GDM1 (cell line): ENCODE results near the gene CPS1.

Source experiments
- DNase-seq: peaks from one replicate; lab custom pipeline; 2025; lab: John Stamatoyannopoulos, UW

The CPS1 gene

DNA sequence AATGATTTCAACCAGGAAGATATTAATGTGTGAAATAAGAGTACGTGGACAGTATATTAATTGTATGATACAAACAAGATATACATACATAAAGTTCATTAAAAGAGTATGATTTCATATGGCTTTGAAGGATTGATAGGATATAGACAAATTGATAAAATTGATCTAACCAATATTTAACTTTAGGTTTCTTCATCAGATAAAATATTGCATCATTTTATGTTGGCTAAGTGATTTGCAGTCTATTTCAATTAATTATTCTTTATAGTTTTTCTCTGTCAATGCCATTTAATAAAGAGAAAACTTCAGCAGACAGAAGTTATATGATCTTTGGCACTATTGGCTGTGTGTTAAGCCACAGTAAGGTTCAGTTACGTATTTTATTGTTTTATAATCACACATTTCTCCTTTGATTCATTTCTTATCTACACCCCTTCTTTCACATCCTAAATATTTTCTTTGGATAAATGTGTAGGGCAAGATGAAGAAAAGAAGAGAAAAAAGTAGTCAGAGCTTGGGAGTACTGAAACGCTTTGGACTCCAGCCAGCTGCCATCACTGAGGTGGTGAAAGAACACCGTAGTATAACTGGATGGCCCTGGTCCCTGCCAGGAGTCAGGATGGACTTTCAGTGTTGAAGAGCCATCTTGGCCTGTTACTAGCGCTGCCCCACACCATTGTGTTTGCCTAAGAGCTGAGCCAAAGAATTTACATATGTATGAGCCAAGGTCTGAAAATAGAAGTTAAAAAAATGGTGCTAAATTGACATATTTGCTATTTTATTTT lies 9.8 kb upstream of the CPS1 start:
- no peak for DNase-seq

GRCh38 chr2:210548031-210548430 lies 8.4 kb upstream of the CPS1 start:
- no peak for DNase-seq

GRCh38 chr2:210548878-210549384 lies 7.5 kb upstream of the CPS1 start:
- DNase-seq, result no peak

DNA sequence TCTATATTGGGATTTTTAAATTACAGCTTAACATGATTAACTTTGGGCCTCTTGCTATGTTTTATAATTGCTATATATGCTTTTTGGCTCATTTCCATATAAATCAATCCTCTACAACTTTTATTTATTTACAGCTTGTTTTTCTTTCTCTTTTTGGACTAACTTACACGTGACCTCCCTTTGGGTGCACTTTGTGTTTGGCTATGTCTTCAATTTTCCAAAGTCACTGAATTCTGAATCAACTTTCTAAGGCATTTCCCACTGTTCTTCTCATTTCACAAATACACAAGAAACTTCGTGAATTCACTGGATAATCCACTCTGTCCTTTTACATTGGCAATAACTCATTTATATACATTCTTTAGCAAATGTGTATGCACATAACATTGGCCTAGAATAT lies 5.4 kb upstream of the CPS1 start:
- DNase-seq, result no peak

DNA sequence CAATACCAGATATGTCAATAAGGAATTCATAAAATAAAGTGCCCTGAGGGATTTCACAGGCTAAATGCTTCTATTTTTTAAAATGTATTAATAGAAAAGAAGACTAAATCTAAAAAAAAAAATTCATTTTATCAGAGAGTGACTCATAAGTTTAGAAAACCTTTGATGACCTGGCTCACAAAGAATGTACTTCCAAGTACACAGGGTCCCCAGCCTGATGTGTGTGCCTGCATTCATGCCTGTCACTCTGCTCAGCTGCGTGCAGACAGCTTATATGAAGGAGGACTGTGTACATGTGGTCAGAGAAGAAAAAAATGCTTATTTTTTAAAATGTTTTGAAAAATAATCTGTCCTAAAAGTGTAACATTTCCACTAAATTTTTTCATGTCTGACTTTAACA lies 3.0 kb upstream of the CPS1 start:
- no peak for DNase-seq

GRCh38 chr2:210555555-210555954 lies 844 bp upstream of the CPS1 start:
- DNase-seq, result no peak

DNA sequence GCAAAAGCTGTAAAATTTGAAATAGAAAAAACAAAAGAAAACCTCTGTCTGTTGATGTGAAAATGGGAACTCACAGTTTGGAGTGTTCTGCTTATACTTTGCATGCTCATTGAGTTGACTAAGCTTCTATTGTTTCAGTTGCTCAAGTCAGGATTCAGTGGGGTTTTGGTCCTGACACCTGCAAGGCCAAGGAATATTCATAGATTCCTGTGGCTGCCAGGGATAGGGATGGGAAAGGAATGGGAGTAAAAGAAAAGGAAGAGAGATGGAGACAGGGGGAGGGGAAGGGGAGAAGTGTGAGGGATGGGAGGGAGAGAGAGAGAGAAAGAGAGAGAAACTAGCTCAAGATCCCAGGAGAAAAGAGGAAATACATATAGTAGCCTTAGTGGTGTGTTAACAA lies 1.3 kb downstream of the CPS1 start:
- no peak for DNase-seq

- no peak for DNase-seq
Observed at GRCh38 chr2:210558708-210559107, 2.3 kb downstream of the CPS1 start.

- DNase-seq, result no peak
Observed at GRCh38 chr2:210559182-210559581, 2.8 kb downstream of the CPS1 start.

- no peak for DNase-seq
Observed at GRCh38 chr2:210561475-210561874, 5.1 kb downstream of the CPS1 start.

DNA sequence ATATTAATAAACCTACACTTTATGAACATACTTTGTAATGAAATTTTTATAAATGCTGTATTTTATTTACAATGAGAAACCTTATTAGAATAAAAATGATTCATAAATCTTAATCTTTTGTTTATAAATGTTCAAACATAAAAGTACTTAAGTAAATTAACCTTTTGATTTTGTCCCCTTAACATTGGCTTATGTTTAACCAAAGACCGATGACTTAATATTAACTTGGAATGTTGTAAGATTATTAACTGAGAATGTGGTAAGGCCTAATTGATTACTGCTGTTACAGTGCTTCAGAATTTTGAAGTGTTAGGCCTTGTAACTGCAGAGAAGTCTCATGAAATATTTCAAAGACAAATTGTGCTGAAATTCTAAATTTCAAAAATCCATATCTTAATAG lies 5.7 kb downstream of the CPS1 start:
- no peak for DNase-seq

GRCh38 chr2:210562502-210563080 lies 6.2 kb downstream of the CPS1 start:
- DNase-seq, result no peak

- no peak for DNase-seq
Observed at GRCh38 chr2:210567279-210567678, 10.9 kb downstream of the CPS1 start.

- DNase-seq, result no peak
Observed at GRCh38 chr2:210568108-210568507, 11.7 kb downstream of the CPS1 start.

DNA sequence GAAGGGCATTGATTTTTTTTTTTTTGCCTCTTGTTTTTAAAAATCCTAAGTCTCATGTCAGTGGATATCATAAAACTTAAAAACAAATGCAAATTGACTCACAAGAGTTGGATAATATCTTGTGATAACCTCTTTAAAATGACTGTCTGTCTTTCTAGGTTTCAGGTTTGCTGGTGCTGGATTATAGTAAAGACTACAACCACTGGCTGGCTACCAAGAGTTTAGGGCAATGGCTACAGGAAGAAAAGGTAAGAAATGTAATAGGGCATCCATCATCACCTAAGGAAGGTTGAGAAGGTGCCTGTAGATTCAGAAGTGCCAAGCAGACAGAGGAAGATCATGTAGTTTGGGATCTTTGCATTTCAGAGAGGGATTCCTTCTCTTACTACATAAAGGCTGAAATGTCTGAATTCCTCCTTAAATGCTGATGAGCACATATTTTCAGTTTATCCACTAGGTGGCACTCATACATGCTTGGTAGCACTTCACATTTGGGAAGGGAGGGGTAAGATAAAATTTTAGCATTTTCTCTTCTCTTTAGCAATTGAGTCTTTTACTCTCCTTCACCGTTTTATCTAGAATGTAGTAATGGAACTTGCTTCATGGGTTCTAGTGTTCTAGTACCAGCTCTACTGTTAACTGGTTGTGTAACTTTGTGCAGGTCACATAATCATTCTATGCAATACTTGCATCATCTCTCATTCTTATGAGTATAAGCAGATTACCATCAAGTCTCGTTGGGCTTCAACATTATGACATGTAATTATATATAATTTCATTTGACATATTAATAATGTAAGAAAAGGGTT lies 21.1 kb downstream of the CPS1 start:
- DNase-seq, result peak; percentile 16

- no peak for DNase-seq
Observed at GRCh38 chr2:210584834-210585233, 28.4 kb downstream of the CPS1 start.

- no peak for DNase-seq
Observed at GRCh38 chr2:210586381-210586780, 30.0 kb downstream of the CPS1 start.

- no peak for DNase-seq
Observed at GRCh38 chr2:210591663-210592062, 35.3 kb downstream of the CPS1 start.

DNA sequence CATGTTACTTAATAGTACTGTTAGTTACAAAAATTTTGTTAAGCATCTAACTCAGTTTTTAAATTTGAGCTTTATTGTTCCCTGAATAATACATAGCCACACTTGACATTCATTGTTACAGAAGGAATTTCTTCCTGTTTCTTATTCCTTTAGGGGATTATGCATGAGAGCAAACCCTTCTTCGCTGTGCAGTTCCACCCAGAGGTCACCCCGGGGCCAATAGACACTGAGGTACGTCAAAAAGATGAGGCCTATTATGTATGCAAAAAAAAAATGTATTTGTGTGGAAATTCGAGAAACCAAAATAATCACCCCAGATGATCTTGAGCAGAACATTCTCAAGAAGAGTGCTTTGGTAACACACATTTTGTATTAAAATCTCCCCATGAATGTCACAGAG lies 36.3 kb downstream of the CPS1 start:
- DNase-seq, result no peak

- no peak for DNase-seq
Observed at GRCh38 chr2:210593166-210593565, 36.8 kb downstream of the CPS1 start.

DNA sequence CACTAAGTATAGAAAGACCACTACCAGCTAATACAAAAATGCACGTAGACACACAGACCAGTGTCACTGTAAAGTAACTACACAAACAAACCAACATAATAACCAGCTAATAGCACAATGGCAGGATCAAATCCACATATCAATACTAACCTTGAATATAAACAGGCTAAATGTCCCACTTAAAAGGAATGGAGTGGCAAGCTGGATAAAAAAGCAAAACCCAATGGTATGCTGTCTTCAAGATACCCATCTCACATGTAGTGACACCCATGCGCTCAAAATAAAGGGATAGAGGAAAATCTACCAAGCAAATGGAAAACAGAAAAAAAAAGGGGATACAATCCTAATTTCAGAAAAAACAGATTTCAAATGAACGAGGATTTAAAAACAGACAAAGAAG lies 41.8 kb downstream of the CPS1 start:
- DNase-seq, result no peak

DNA sequence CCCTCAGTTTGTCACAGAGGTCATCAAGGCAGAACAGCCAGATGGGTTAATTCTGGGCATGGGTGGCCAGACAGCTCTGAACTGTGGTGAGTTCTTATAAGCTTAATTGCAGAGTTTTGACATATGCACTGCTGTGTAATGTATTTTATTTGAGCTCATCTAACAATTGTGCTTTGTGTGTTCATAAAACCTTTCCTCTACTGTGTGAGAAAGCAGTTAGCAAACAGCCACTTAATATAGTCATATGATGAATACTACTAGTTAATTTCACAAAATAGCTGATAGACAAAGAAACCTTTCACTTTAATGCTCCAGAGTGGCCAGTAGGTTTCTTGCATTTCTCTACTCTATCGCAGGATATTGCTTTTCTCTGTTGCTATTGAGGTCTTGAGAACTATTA lies 43.1 kb downstream of the CPS1 start:
- no peak for DNase-seq

GRCh38 chr2:210604666-210605065 lies 48.3 kb downstream of the CPS1 start:
- no peak for DNase-seq
